ENCODE results near the gene ALDH5A1. TPM values are rescaled to one million over a fixed set of nuclear protein-coding genes. Genes with fewer than 3 reads are reported as not detected.

ALDH5A1 gene
- total RNA-seq = 2.4 and 12.0 TPM in 2 replicates

GRCh38 chr6:24494821-24495795, at the start of gene ALDH5A1:
Gene ALDH5A1 (plus strand): TSS chr6:24494969. CDS start chr6:24494997, 28 bp downstream.

GRCh38 chr6:24489470-24489869, 5.3 kb upstream of the ALDH5A1 start, which contains the start of gene GPLD1:
Gene GPLD1 (minus strand): TSS chr6:24489578. CDS start chr6:24489511, 67 bp downstream.

Other genes starting within 250 kb of the ALDH5A1 start
- gene DCDC2, start 136.9 kb upstream of the ALDH5A1 start, total RNA-seq = 45.6 and 93.4 TPM in 2 replicates
- 26.1 and 33.2 TPM in 2 replicates for gene MRS2, start 92.0 kb upstream of the ALDH5A1 start, total RNA-seq
- gene GPLD1, start 5.4 kb upstream of the ALDH5A1 start, total RNA-seq = 0.81 and 4.1 TPM in 2 replicates
- under 0.01 TPM in 1 of 2 replicates, not detected in the other for gene KIAA0319, start 151.2 kb downstream of the ALDH5A1 start, total RNA-seq
- 12.5 and 14.3 TPM in 2 replicates for gene TDP2, start 171.9 kb downstream of the ALDH5A1 start, total RNA-seq
- 3.3 and 6.6 TPM in 2 replicates for gene ACOT13, start 172.1 kb downstream of the ALDH5A1 start, total RNA-seq
- gene C6orf62, start 224.2 kb downstream of the ALDH5A1 start, total RNA-seq = 43.4 and 55.7 TPM in 2 replicates